Activated CD8-positive, alpha-beta T cell treated with anti-CD3 and anti-CD28 coated beads for 36 hours (primary cell): Measurements from ENCODE around the gene TNFRSF1A. TPM values are rescaled to one million over a fixed set of nuclear protein-coding genes. Genes with fewer than 3 reads are reported as not detected.

ENCODE experiments used
- ATAC-seq: fragments of 200-7000 bp; cut with Tn5 transposase; one replicate; pipeline ENCODE4 v1.10.0; 2021; ENCODE audit warnings: mild to moderate bottlenecking, moderate library complexity
- CTCF ChIA-PET: fragments of 350-600 bp; sonication (Branson Sonifier 250); formaldehyde crosslinking; loops from one replicate; lab custom pipeline; 2021; ENCODE audit warnings: antibody characterized with exemption; lab: Charles Lee
- POLR2A ChIA-PET: fragments of 350-600 bp; sonication (Branson Sonifier 250); formaldehyde crosslinking; loops from one replicate; lab custom pipeline; 2021; ENCODE audit warnings: antibody characterized with exemption; lab: Charles Lee
- DNase-seq: peaks from one replicate; pipeline ENCODE4 v3.0.0-alpha.2; 2020
- H3K27ac Mint-ChIP-seq: one replicate; pipeline ENCODE4 v1.8.0; 2021; ENCODE audit warnings: mild to moderate bottlenecking, mixed read lengths
- H3K27me3 Mint-ChIP-seq: one replicate; pipeline ENCODE4 v1.8.0; 2021; ENCODE audit warnings: mixed read lengths
- H3K36me3 Mint-ChIP-seq: one replicate; pipeline ENCODE4 v1.8.0; 2021; ENCODE audit warnings: low read depth, mixed read lengths
- H3K4me1 Mint-ChIP-seq: one replicate; pipeline ENCODE4 v1.8.0; 2021; ENCODE audit warnings: low read depth, mixed read lengths
- H3K4me3 Mint-ChIP-seq: one replicate; pipeline ENCODE4 v1.8.0; 2021; ENCODE audit warnings: mild to moderate bottlenecking, moderate library complexity, mixed read lengths
- H3K9me3 Mint-ChIP-seq: one replicate; pipeline ENCODE4 v1.8.0; 2021; ENCODE audit warnings: mixed read lengths
- intact Hi-C: fragments of 100-400 bp; cut with micrococcal nuclease; formaldehyde crosslinking; loops from one replicate; pipeline ENCODE4 v1.10.0; 2022
- total RNA-seq, 2 experiments: library from RNA; stranded (reverse); gene quantifications; one replicate each; pipeline ENCODE4 v1.2.3, GENCODE V29; 2021
- TF ChIP-seq, protein P1 (sequence below): fragments of 200-600 bp; IDR thresholded peaks from one replicate; pipeline ENCODE4 v1.8.0; 2022; ENCODE audit warnings: antibody characterized with exemption, mild to moderate bottlenecking

The TNFRSF1A gene
- total RNA-seq, 2 experiments from 2014 or later: 40.6 TPM

DNA sequence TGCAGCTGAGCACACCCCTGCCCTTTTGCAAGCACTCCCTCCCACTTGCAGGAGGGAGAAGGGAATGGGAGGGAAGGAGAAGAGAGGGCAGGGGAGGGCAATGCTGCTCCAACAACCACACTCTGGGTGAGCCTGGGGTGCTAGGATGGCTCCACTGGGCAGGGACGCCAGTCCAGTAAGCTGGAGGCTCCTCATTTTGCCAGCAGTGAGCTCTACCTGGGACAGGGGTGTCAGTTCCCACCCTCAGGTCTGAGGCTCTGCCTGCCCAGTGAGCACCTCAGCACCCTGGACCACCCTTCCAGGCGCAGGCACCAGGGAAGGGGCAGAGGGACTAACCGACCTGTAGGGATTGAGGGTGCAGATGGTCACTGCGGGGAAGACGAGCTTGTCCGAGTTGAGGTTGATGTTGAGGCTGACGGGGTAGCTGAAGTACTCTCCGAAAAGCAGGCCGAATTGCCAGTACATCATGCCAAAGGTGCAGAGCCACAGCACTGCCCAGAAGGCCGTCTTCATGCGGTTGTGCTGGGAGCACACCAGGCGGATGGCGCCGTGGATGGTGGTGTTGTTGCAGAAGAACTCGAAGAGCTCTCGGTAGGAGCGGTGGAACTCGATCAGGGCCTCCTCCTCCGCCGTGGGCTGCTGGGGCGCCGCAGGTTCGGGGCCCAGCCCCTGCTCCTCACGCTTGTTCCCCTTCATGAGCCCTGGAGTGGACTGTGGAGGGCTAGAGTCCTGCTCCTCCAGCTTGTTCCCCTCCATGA lies 32.3 kb upstream of the TNFRSF1A start:
- DNase-seq: no peak
- H3K9me3 Mint-ChIP-seq: no peaks in the 10 kb centered on the region
- intact Hi-C loops: no loop called here
- no peak overlapping the region for H3K27ac Mint-ChIP-seq
- no peak for ATAC-seq
- ChIA-PET POLR2A (interaction anchor here (0.6 to 2.0 kb wide), 6 partner anchors 16 to 96 kb away, joined by 3 to 9 read pairs (median 4); partner anchors contain the start of gene VAMP1), CTCF (interaction anchor here (0.9 to 1.0 kb wide), 3 partner anchors 18 to 179 kb away, joined by 3 read pairs; no protein-coding TSS in a partner anchor)
- TF ChIP-seq, protein P1, sequence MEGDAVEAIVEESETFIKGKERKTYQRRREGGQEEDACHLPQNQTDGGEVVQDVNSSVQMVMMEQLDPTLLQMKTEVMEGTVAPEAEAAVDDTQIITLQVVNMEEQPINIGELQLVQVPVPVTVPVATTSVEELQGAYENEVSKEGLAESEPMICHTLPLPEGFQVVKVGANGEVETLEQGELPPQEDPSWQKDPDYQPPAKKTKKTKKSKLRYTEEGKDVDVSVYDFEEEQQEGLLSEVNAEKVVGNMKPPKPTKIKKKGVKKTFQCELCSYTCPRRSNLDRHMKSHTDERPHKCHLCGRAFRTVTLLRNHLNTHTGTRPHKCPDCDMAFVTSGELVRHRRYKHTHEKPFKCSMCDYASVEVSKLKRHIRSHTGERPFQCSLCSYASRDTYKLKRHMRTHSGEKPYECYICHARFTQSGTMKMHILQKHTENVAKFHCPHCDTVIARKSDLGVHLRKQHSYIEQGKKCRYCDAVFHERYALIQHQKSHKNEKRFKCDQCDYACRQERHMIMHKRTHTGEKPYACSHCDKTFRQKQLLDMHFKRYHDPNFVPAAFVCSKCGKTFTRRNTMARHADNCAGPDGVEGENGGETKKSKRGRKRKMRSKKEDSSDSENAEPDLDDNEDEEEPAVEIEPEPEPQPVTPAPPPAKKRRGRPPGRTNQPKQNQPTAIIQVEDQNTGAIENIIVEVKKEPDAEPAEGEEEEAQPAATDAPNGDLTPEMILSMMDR: no peak
- no peak overlapping the region for H3K4me3 Mint-ChIP-seq
- no peaks in the 10 kb centered on the region for H3K36me3 Mint-ChIP-seq
- H3K27me3 Mint-ChIP-seq: no peaks in the 10 kb centered on the region
- H3K4me1 Mint-ChIP-seq: peaks cover 43% of the 10 kb centered on the region

DNA sequence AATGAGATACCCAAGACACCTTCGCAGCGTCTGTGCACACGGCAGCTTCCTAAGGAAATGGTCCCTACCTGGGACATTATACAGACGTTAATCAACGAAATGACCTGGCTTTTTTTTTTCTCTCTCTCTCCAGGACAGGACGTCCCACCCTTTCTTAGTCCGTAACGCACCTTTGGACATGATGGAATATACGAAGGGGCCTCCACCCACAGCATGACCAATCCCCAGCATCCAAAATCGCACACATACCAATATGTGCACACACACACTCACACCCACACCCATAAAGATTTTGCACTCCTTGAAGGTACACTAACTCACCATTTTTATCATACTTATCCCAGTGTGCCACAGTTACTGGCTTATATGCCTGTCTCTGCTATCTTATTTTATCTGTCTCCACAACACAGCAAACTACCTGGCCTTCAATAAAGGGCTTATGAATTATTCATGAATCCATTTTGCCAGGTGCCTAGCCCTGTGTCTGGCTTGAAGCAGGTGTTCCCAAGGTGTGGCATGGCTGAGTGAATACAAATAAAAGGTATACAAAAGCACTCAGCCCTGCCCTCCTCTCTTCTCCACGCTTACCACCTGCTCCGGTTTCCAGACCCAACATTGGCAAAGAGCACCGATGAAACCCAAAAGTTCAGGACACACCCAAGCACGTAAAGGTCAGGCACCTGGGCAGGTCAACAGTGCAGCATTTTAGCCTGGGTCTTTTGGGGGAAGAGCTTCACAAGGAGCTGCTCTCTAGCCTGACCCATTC lies 31.3 kb upstream of the TNFRSF1A start:
- ChIA-PET CTCF (interaction anchor here (1.0 kb wide), 1 partner anchor 17 kb away, joined by 3 read pairs; no protein-coding TSS in a partner anchor), POLR2A (interaction anchor here (0.6 to 1.9 kb wide), 2 partner anchors 38 to 97 kb away, joined by 3 to 4 read pairs; partner anchors contain the start of gene VAMP1)
- H3K4me3 Mint-ChIP-seq: no peak overlapping the region
- peak overlapping the region; percentile 81 for H3K27ac Mint-ChIP-seq
- TF ChIP-seq, protein P1: no peak
- H3K4me1 Mint-ChIP-seq: peaks cover 49% of the 10 kb centered on the region
- no peaks in the 10 kb centered on the region for H3K36me3 Mint-ChIP-seq
- H3K9me3 Mint-ChIP-seq: no peaks in the 10 kb centered on the region
- DNase-seq (no peak), ATAC-seq (no peak)
- no peaks in the 10 kb centered on the region for H3K27me3 Mint-ChIP-seq
- intact Hi-C loops: no loop called here

DNA sequence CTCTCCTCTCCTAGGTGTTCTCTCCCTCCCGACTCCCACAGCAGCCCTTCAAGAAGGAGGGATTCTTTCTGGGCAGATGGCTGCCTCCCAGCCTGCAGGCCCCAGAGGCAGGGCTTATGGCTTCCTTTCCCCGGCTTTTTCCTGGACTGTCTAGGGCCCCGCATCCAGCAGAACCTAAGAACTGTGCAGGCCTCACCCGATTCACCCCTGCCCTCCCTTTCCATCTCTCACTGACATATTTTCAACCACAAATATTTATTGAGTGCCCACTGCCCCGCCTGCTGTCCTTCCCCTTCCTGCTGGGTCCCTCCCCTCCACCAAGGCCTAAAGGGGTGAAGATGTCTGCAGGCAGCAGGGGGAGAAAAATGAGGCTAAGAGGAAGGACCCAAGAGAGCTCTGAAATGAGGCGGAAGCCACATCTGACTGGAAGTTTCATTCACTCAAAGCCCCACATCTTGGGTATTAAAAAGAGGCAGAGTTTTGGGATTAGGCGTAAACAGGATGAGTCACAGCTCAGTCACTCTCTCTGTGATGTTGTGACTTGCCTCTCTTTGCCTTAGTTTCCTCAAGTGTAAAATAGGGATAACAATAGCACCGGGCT lies 30.6 kb upstream of the TNFRSF1A start:
- DNase-seq (peak; percentile 24), ATAC-seq (peak; percentile 37)
- H3K27me3 Mint-ChIP-seq: no peaks in the 10 kb centered on the region
- TF ChIP-seq, protein P1: no peak
- no peaks in the 10 kb centered on the region for H3K9me3 Mint-ChIP-seq
- intact Hi-C loops: no loop called here
- H3K36me3 Mint-ChIP-seq: no peaks in the 10 kb centered on the region
- H3K27ac Mint-ChIP-seq: peak overlapping the region; percentile 81
- H3K4me3 Mint-ChIP-seq: no peak overlapping the region
- ChIA-PET CTCF (no interaction called here), POLR2A (interaction anchor here (1.2 to 1.9 kb wide), 2 partner anchors 10 to 37 kb away, joined by 4 read pairs; no protein-coding TSS in a partner anchor)
- H3K4me1 Mint-ChIP-seq: peaks cover 56% of the 10 kb centered on the region

DNA sequence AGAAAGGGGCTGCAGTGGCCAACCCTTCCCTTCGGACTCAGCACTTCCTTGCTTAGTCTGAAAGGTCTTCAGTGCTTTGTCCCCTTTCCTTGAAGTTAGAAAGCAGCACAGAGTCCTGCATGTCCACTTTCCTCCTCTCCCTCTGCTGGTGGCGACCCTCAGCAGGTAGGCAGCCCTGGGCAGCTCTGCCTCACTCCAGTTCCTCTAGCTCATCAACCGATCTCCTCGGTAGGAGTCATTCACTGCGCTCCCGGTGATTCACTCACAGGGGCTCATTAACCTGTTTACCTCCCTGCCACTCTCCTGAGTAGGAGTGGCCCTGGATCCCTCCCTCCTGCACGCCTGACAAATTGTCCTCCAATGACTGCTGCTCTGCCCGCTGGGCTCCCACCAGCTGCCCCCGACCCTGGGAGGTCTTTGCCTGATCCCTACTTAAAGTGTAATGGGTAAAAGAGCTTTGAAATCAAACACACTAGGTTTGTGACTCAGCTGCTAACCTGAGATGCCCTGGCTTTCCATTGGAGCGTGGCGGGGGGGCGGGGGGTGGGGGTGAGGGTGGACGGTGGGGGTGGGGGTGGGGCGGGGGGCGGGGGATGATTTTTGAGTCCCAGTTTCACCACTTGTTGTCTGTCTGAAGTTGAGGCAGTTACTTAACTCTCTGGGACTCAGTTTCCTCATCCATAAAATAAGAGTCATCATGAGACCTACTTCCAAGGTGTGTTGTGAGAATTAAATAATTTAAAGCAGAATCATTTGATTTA lies 29.3 kb upstream of the TNFRSF1A start:
- no peaks in the 10 kb centered on the region for H3K27me3 Mint-ChIP-seq
- ChIA-PET CTCF (interaction anchor here (1.4 kb wide), 1 partner anchor 13 kb away, joined by 3 read pairs; no protein-coding TSS in a partner anchor), POLR2A (interaction anchor here (0.6 to 1.9 kb wide), 3 partner anchors 13 to 36 kb away, joined by 3 to 4 read pairs (median 3); partner anchors contain the start of gene TNFRSF1A)
- TF ChIP-seq, protein P1: no peak
- ATAC-seq: peak; percentile 27
- peak; percentile 36 for DNase-seq
- H3K27ac Mint-ChIP-seq: peak overlapping the region; percentile 19
- H3K4me3 Mint-ChIP-seq: no peak overlapping the region
- intact Hi-C loops: no loop called here
- H3K4me1 Mint-ChIP-seq: peaks cover 50% of the 10 kb centered on the region
- H3K9me3 Mint-ChIP-seq: no peaks in the 10 kb centered on the region
- no peaks in the 10 kb centered on the region for H3K36me3 Mint-ChIP-seq
